Mesendoderm (in vitro differentiated cells): ENCODE data around the gene MEF2A.

Experiments used
- DNase-seq: peaks from one replicate; pipeline ENCODE4 v3.0.0; 2013
- H2AK5ac ChIP-seq: 2 replicates; pipeline ENCODE4 v1.6.1; 2013; ENCODE audit warnings: low read length, inconsistent platforms
- H2BK120ac ChIP-seq: 2 replicates; pipeline ENCODE4 v1.6.1; 2013; ENCODE audit warnings: low read depth, mild to moderate bottlenecking, low read length, moderate library complexity, mixed read lengths
- H2BK15ac ChIP-seq: replicated peaks from 2 replicates; pipeline ENCODE4 v1.6.1; 2013; ENCODE audit warnings: low read depth, mild to moderate bottlenecking, moderate library complexity
- H2BK5ac ChIP-seq: 2 replicates; pipeline ENCODE4 v1.6.1; 2013; ENCODE audit warnings: low read length, inconsistent platforms
- H3K18ac ChIP-seq: 2 replicates; pipeline ENCODE4 v1.6.1; 2013; ENCODE audit warnings: mild to moderate bottlenecking, low read length, mixed read lengths
- H3K23ac ChIP-seq: one replicate; pipeline ENCODE4 v1.6.1; 2013; ENCODE audit warnings: low read length
- H3K27ac ChIP-seq: 2 replicates; pipeline ENCODE4 v1.5.1; 2013; ENCODE audit warnings: low read depth, mild to moderate bottlenecking, inconsistent platforms, low read length, moderate library complexity
- H3K27me3 ChIP-seq: 2 replicates; pipeline ENCODE4 v1.6.1; 2013; ENCODE audit warnings: low read length, control low read depth, mild to moderate bottlenecking, inconsistent platforms; ENCODE audit not compliant: insufficient read depth, poor library complexity
- H3K36me3 ChIP-seq: 2 replicates; pipeline ENCODE4 v1.6.1; 2013; ENCODE audit warnings: low read length, inconsistent platforms; ENCODE audit not compliant: control insufficient read depth, insufficient read depth
- H3K4ac ChIP-seq: one replicate; pipeline ENCODE4 v1.6.1; 2013; ENCODE audit warnings: low read depth, mild to moderate bottlenecking, low read length, moderate library complexity
- H3K4me1 ChIP-seq: 2 replicates; pipeline ENCODE4 v1.6.1; 2013; ENCODE audit warnings: low read depth, low read length, inconsistent platforms; ENCODE audit not compliant: control insufficient read depth
- H3K4me2 ChIP-seq: 2 replicates; pipeline ENCODE4 v1.6.1; 2013; ENCODE audit warnings: low read length
- H3K4me3 ChIP-seq: 2 replicates; pipeline ENCODE4 v1.5.1; 2013; ENCODE audit warnings: mild to moderate bottlenecking, low read length
- H3K56ac ChIP-seq: one replicate; pipeline ENCODE4 v1.6.1; 2013; ENCODE audit warnings: low read length
- H3K79me1 ChIP-seq: 2 replicates; pipeline ENCODE4 v1.6.1; 2013; ENCODE audit warnings: low read length, inconsistent platforms
- H3K79me2 ChIP-seq: 2 replicates; pipeline ENCODE4 v1.6.1; 2013; ENCODE audit warnings: mild to moderate bottlenecking, low read length; ENCODE audit not compliant: control insufficient read depth, insufficient read depth
- H3K9ac ChIP-seq: 2 replicates; pipeline ENCODE4 v1.6.1; 2013; ENCODE audit warnings: low read length, inconsistent platforms
- H4K5ac ChIP-seq: one replicate; pipeline ENCODE4 v1.6.1; 2013; ENCODE audit warnings: low read length
- H4K8ac ChIP-seq: one replicate; pipeline ENCODE4 v1.6.1; 2013; ENCODE audit warnings: low read depth, mild to moderate bottlenecking, control low read depth, low read length, moderate library complexity
- WGBS: extraction: QIAGEN DNeasy Blood & Tissue Kit; methylation state at CpG from one replicate; pipeline ENCODE4 v1.1.7; 2013; ENCODE audit warnings: low lambda C conversion rate, missing lambda C conversion rate; ENCODE audit not compliant: insufficient coverage; ENCODE audit errors: extremely low coverage; 5-methylcytosine and 5-hydroxymethylcytosine counted together

The MEF2A gene

GRCh38 chr15:99574048-99574447, 8.3 kb downstream of the MEF2A start:
- Histone ChIP-seq H3K4me2 (no peak overlapping the region), H3K79me2 (peaks cover 43% of the 10 kb centered on the region), H3K4me1 (peaks cover 9% of the 10 kb centered on the region), H3K23ac (no peak overlapping the region), H2BK120ac (no peak overlapping the region), H3K4me3 (no peak overlapping the region), H3K18ac (no peak overlapping the region), H3K27ac (no peak overlapping the region), H4K8ac (no peak overlapping the region), H2BK15ac (no peak overlapping the region), H4K5ac (no peak overlapping the region), H3K36me3 (no peaks in the 10 kb centered on the region), H3K27me3 (no peaks in the 10 kb centered on the region), H3K9ac (no peak overlapping the region), H2BK5ac (no peak overlapping the region), H3K4ac (no peak overlapping the region), H3K79me1 (peaks cover 13% of the 10 kb centered on the region), H3K56ac (no peak overlapping the region), H2AK5ac (no peak overlapping the region)
- no CpG with 5 or more reads among the region's 4 CpGs for WGBS
- DNase-seq: no peak

GRCh38 chr15:99574502-99574901, 8.7 kb downstream of the MEF2A start:
- Histone ChIP-seq H3K4me1 (peaks cover 8% of the 10 kb centered on the region), H3K9ac (no peak overlapping the region), H3K27ac (no peak overlapping the region), H3K56ac (no peak overlapping the region), H3K79me1 (peaks cover 13% of the 10 kb centered on the region), H4K8ac (no peak overlapping the region), H3K18ac (no peak overlapping the region), H4K5ac (no peak overlapping the region), H2AK5ac (no peak overlapping the region), H3K4me2 (no peak overlapping the region), H2BK5ac (no peak overlapping the region), H3K23ac (no peak overlapping the region), H2BK15ac (no peak overlapping the region), H3K4me3 (no peak overlapping the region), H3K79me2 (peaks cover 43% of the 10 kb centered on the region), H3K36me3 (no peaks in the 10 kb centered on the region), H3K27me3 (no peaks in the 10 kb centered on the region), H2BK120ac (no peak overlapping the region), H3K4ac (no peak overlapping the region)
- WGBS: no CpG with 5 or more reads among the region's 6 CpGs
- no peak for DNase-seq

GRCh38 chr15:99578809-99579208, 13.0 kb downstream of the MEF2A start:
- peak; percentile 38 for DNase-seq

GRCh38 chr15:99580076-99580475, 14.3 kb downstream of the MEF2A start:
- H3K56ac ChIP-seq: no peak overlapping the region
- WGBS: no CpG with 5 or more reads among the region's 3 CpGs
- no peak overlapping the region for H3K9ac ChIP-seq
- no peak overlapping the region for H3K4me2 ChIP-seq
- H3K4me3 ChIP-seq: no peak overlapping the region
- H3K27me3 ChIP-seq: no peaks in the 10 kb centered on the region
- no peak overlapping the region for H2BK5ac ChIP-seq
- H2BK15ac ChIP-seq: no peak overlapping the region
- H3K79me1 ChIP-seq: peaks cover 14% of the 10 kb centered on the region
- peak; percentile 53 for DNase-seq
- H3K4me1 ChIP-seq: peaks cover 15% of the 10 kb centered on the region
- peak overlapping the region; percentile 45 for H3K18ac ChIP-seq
- H2BK120ac ChIP-seq: no peak overlapping the region
- H4K8ac ChIP-seq: no peak overlapping the region
- H2AK5ac ChIP-seq: no peak overlapping the region
- no peak overlapping the region for H3K4ac ChIP-seq
- no peaks in the 10 kb centered on the region for H3K36me3 ChIP-seq
- peaks cover 49% of the 10 kb centered on the region for H3K79me2 ChIP-seq
- H3K23ac ChIP-seq: no peak overlapping the region
- H4K5ac ChIP-seq: no peak overlapping the region
- H3K27ac ChIP-seq: peak overlapping the region; percentile 17

More at GRCh38 chr15:99578809-99579208, 13.0 kb downstream of the MEF2A start:
- H3K36me3 ChIP-seq: no peaks in the 10 kb centered on the region
- no peak overlapping the region for H3K4ac ChIP-seq
- H2AK5ac ChIP-seq: no peak overlapping the region
- H3K4me2 ChIP-seq: no peak overlapping the region
- peaks cover 50% of the 10 kb centered on the region for H3K79me2 ChIP-seq
- no peak overlapping the region for H3K23ac ChIP-seq
- H2BK15ac ChIP-seq: no peak overlapping the region
- H3K18ac ChIP-seq: no peak overlapping the region
- H2BK5ac ChIP-seq: no peak overlapping the region
- no peak overlapping the region for H3K9ac ChIP-seq
- peaks cover 17% of the 10 kb centered on the region for H3K4me1 ChIP-seq
- no peak overlapping the region for H3K4me3 ChIP-seq
- no peak overlapping the region for H2BK120ac ChIP-seq
- peaks cover 17% of the 10 kb centered on the region for H3K79me1 ChIP-seq
- no peak overlapping the region for H4K5ac ChIP-seq
- H3K56ac ChIP-seq: no peak overlapping the region
- no peaks in the 10 kb centered on the region for H3K27me3 ChIP-seq
- no peak overlapping the region for H3K27ac ChIP-seq
- no peak overlapping the region for H4K8ac ChIP-seq

GRCh38 chr15:99582508-99582960, 16.8 kb downstream of the MEF2A start:
- Histone ChIP-seq H3K23ac (no peak overlapping the region), H4K5ac (no peak overlapping the region), H3K56ac (no peak overlapping the region), H2BK120ac (no peak overlapping the region), H3K79me1 (peaks cover 10% of the 10 kb centered on the region), H3K9ac (no peak overlapping the region), H2AK5ac (no peak overlapping the region), H3K27me3 (no peaks in the 10 kb centered on the region), H3K4me3 (no peak overlapping the region), H3K4ac (no peak overlapping the region), H4K8ac (no peak overlapping the region), H3K18ac (no peak overlapping the region), H3K4me1 (peaks cover 15% of the 10 kb centered on the region), H3K4me2 (no peak overlapping the region), H2BK5ac (no peak overlapping the region), H3K36me3 (no peaks in the 10 kb centered on the region), H3K79me2 (peaks cover 44% of the 10 kb centered on the region), H3K27ac (no peak overlapping the region), H2BK15ac (no peak overlapping the region)
- no CpG with 5 or more reads among the region's 4 CpGs for WGBS
- DNase-seq: peak; percentile 33

GRCh38 chr15:99584081-99584600, 18.4 kb downstream of the MEF2A start:
- no peak overlapping the region for H4K8ac ChIP-seq
- H3K79me1 ChIP-seq: peaks cover 7% of the 10 kb centered on the region
- no peak overlapping the region for H3K4ac ChIP-seq
- no peaks in the 10 kb centered on the region for H3K27me3 ChIP-seq
- no peak overlapping the region for H2BK5ac ChIP-seq
- no peaks in the 10 kb centered on the region for H3K36me3 ChIP-seq
- no peak overlapping the region for H4K5ac ChIP-seq
- H3K18ac ChIP-seq: no peak overlapping the region
- H3K4me3 ChIP-seq: no peak overlapping the region
- no peak overlapping the region for H2BK120ac ChIP-seq
- no peak overlapping the region for H3K23ac ChIP-seq
- H3K27ac ChIP-seq: no peak overlapping the region
- H3K9ac ChIP-seq: no peak overlapping the region
- no CpG with 5 or more reads among the region's 2 CpGs for WGBS
- no peak overlapping the region for H3K56ac ChIP-seq
- H3K4me1 ChIP-seq: peaks cover 9% of the 10 kb centered on the region
- peaks cover 43% of the 10 kb centered on the region for H3K79me2 ChIP-seq
- DNase-seq: no peak
- H2AK5ac ChIP-seq: no peak overlapping the region
- no peak overlapping the region for H3K4me2 ChIP-seq
- no peak overlapping the region for H2BK15ac ChIP-seq
